Epithelial cell of esophagus (primary cell): ENCODE measurements around the gene SLAMF1.

Experiments
- DNase-seq: peaks from one replicate; pipeline ENCODE4 v3.0.0; 2010; ENCODE audit warnings: low read depth
- H3K4me3 ChIP-seq: 2 replicates; pipeline ENCODE4 v1.5.1; 2011; ENCODE audit warnings: mild to moderate bottlenecking, low read length, control low read depth
- TF ChIP-seq, protein P1 (sequence below): IDR thresholded peaks from 2 replicates; pipeline ENCODE4 v1.5.1; 2011; ENCODE audit warnings: low read depth, mild to moderate bottlenecking, low read length, control low read depth, inconsistent platforms; ENCODE audit not compliant: insufficient read depth; ENCODE audit errors: missing control alignments

Gene SLAMF1

DNA sequence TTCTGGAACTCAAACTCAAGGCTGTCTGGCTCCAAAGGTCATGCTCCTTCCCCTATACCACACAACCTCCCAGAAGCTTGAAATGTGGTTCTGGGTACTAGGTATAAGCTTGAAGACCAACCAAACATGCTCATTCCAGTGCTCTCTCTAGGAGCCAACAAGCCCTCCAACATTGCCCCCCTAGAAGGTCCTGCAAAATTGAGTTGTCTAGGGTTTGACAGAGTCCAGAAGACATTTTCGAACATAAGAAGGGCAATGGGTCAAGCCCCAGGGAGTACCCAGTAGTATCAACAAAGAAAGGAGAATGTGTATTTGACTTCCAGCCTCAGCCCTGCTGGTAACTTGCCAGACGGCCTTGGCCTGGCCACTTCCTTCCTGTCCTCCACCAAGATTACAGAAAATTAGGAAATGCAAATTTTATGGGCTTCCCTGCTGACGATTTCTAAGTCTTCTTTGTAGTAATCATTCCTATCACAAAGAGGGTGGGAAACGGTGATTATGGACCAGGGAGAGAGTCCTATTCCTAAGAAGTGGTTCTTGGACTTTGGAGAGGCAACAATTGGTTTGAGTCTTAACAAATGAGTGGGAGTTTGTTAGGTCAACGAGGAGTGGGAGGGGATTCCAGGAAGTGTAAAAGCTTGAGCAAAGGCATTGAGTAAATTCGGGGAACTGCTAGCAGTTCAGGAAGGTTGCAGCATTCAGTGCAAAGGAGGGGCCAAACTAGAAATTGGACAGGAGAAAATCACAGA lies 18.7 kb upstream of the SLAMF1 start:
- TF ChIP-seq, protein P1, sequence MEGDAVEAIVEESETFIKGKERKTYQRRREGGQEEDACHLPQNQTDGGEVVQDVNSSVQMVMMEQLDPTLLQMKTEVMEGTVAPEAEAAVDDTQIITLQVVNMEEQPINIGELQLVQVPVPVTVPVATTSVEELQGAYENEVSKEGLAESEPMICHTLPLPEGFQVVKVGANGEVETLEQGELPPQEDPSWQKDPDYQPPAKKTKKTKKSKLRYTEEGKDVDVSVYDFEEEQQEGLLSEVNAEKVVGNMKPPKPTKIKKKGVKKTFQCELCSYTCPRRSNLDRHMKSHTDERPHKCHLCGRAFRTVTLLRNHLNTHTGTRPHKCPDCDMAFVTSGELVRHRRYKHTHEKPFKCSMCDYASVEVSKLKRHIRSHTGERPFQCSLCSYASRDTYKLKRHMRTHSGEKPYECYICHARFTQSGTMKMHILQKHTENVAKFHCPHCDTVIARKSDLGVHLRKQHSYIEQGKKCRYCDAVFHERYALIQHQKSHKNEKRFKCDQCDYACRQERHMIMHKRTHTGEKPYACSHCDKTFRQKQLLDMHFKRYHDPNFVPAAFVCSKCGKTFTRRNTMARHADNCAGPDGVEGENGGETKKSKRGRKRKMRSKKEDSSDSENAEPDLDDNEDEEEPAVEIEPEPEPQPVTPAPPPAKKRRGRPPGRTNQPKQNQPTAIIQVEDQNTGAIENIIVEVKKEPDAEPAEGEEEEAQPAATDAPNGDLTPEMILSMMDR = no peak
- no peak for DNase-seq
- no peak overlapping the region for H3K4me3 ChIP-seq

DNA sequence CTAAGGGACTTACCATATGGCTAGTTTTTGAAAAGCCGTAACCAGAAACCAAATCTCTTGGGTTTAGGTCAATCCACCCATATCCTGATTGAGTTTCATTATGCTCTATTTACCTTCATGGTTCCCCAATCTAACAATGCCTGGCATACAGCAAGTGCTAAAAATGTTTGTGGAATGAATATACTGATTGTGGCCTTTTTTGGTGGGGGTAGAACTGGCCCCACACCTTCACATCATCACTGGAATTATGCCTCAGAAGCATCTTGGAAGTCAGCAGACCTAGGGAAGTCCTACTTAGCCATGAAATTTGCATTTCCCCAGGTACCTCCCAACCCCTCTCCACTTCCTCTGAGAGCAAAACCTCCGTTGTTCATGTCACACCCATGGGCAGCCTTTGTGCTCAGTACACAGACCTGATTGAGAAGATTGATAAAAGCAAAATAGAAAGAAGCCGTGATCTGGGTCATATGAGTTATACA lies 17.8 kb upstream of the SLAMF1 start:
- TF ChIP-seq, protein P1 = no peak
- H3K4me3 ChIP-seq = no peak overlapping the region
- DNase-seq = no peak

DNA sequence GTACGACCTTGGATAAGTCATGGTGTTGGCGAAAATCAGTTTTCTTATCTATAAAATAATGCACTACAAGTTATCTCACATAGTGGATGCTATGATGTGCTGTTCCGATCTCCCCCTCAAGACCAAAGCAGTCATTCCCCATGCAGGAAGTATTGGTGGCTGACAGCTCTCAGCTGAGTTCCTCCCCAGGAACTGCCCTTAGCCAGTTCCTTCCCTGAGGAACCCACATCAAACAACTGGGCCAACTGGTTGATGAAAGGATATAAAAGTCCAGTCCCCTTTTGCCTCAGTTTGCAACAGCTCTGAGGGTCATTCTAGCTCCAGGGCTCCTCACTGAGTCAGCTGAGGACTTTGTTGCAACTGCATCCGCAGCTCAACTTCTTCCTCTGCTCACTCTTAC lies 16.1 kb upstream of the SLAMF1 start:
- TF ChIP-seq, protein P1 = no peak
- H3K4me3 ChIP-seq = no peak overlapping the region
- no peak for DNase-seq

DNA sequence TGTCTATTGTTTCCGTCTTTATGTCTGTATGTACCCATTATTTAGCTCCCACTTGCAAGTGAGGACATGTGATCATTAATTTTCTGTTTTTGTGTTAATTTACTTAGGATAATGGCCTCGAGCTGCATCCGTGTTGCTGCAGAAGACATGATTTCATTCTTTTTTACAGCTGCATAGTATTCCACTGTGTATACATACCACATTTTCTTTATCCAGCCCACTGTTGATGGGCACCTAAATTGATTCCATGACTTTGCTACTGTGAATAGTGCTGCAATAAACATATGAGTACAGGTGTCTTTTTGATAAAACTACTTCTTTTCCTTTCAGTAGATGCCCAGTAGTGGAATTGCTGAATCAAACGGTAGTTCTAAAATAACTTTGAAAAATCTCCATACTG lies 12.7 kb upstream of the SLAMF1 start:
- H3K4me3 ChIP-seq = no peak overlapping the region

DNA sequence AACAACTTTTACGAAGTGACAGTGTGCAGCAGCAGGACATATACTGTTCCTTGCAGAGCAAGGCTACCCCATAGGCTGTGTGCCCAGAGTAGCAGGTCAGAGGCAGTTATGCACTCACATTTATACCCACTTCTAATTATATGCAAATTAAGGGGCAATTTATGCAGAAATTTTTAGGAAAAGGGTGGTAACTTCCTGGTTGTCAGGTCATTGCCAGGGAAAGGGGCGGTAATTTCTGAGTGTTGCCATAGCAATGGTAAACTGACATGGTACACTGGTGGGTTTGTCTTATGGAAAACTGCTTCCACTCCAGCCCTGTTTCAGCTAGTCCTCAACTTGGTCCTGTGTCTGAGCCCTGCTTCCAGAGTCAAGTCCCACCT lies 12.0 kb upstream of the SLAMF1 start:
- H3K4me3 ChIP-seq = no peak overlapping the region
- no peak for DNase-seq
- TF ChIP-seq, protein P1 = no peak

More for the DNA sequence above, 12.7 kb upstream of the SLAMF1 start:
- TF ChIP-seq, protein P1 = no peak
- DNase-seq = no peak

DNA sequence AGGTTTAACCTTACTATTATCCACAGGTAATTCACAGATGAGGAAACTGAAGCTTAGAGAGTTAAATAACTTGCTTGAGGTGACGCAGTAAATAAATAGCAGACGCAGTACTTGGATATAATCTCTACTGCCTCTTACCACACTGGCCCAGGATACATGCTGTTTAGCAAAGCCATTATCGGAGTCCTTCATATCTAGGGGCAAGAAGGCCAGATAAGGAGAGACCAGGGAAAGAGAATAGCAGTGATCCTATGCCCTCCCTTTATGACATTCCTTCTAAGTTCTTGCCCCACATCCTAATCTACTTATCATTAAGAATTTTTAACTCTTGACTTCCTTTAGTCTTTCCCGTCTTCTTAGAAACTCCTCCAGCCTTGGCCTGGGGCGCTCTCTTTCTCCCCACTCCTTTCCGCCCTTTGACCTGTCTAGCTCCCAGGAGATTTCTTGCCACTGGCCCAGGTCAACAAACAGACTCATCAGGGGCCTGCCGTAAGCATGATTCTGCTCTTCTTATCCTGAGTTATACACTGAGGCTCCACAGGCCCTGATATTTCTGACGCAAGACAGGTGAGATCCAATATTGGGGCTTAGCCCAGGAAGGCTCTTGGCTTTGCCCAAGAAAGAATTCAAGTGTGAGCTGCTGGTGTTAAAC lies 11.4 kb upstream of the SLAMF1 start:
- TF ChIP-seq, protein P1 = no peak
- no peak for DNase-seq
- no peak overlapping the region for H3K4me3 ChIP-seq
